HG03025 (cell line): ENCODE data around the gene KCNJ11.

Source experiments
- ATAC-seq: cut with Tn5 transposase; IDR thresholded peaks from one replicate; pipeline ENCODE4 v1.9.1; 2021; ENCODE audit warnings: mild to moderate bottlenecking, moderate library complexity; ENCODE audit not compliant: unreplicated experiment, low FRiP score

The KCNJ11 gene

GRCh38 chr11:17410606-17411379 lies 22.3 kb upstream of the KCNJ11 start:
- ATAC-seq, result no peak

DNA sequence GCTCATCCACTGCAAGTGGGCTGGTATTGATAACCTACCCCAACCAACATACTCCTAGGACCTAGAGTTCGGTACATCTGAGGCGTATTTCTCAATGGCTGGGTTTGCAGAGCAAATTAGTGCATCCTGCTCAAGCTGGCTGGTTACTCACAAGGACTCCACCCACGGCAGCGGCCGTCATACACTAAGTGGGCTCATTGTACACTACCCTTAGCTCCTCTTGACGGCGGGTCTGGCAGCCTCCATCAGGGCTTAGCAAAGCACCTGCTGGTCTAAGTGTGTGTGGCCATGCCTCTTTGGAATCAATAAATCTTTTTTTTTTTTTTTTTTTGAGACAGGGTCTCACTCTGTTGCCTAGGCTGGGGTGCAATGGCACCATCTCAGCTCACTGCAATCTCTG lies 20.2 kb upstream of the KCNJ11 start:
- ATAC-seq, result no peak

- ATAC-seq, result no peak
Measured at GRCh38 chr11:17408026-17408425, 19.6 kb upstream of the KCNJ11 start.

DNA sequence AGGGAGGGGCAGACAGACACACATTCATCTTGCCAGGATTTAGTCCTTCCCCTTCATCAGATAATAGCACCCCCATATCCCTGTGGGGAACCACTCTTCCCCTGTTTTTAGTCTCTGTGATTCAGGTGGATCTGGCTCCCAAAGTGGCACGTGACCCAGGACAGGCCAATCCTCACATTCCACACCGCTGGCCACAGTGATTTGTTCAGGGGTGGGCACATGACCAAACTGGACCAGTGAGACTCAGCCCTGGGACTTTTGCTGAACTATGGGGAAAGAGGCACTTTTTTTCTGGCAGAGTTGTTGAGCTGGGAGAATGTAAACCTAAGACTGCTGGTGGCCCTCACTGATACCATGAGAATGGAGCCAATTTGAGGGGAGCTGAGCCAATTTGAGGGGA lies 19.1 kb upstream of the KCNJ11 start:
- ATAC-seq, result no peak

- ATAC-seq, result no peak
Measured at GRCh38 chr11:17406818-17407149, 18.3 kb upstream of the KCNJ11 start.

- no peak for ATAC-seq
Measured at GRCh38 chr11:17406082-17406817, 17.8 kb upstream of the KCNJ11 start.

DNA sequence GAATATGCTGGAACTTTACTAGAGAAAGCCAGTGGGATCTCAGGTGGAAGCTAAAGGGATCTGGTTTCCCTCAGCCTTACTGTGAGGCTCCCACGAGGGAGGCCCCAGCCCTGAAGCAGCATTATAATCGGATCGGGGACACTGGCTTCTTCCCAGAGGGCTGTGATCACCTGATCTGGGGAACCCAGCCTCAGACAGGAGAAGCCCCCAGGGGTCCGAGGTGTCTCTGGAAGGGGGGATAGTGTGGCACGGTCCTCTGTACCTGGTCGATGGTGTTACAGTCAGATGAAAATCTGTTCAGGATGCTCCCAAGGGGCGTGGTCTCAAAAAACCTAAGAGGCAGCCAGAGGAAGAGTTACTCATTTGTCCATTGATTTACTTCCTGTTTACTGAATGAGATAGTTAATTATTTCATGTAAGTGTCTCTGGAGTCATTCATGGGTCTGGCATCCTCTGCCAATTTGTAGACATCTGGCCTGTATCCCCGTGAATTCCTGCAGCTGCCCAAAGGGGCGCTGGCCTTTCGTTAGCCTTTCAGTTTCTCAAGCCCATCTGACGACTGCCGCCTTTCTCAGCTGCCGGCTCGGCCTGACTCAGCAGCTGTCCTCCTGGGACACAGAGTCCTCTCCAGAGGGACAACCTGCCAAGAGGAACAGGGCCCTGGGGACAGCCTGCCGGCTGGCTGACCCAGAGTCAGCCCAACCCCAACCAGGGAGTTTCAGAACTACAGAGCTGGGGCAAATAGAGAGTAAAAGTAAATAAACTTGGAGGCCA lies 17.0 kb upstream of the KCNJ11 start:
- no peak for ATAC-seq

DNA sequence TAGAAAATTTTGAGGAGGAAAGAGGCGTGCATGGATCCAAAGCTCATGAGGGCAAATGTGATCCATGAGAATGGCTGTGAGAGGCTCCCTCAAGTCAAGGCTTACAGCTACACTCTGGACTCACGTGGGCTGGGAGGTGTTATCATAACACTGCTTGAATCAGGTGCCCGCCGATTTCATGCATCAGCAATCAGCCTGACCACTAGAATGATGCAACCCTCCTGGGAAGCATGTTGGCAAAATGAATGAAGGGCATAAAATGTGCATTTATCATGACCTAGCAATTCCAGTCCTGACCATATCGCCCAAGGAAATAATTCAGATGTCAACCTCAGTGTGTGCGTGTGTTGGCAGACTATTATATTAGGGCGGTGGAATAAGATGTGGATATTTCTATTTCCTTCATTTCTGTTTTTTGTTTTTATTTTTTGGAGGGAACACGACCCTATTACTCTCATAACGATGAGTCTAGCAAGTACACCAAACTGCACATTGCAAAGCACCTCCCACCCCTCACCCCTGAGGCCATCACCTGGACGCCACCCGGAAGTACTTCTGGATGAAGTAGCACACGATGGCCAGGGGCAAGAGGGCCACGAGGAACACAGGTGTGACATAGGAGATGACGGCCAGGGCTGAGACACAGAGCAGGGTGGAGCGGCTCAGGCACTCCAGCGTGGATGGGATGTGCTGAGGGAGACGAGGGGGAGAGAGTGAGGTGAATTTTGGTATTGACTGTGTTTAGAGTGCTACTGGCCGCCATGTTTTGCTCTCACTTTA lies 15.7 kb upstream of the KCNJ11 start:
- ATAC-seq, result no peak

DNA sequence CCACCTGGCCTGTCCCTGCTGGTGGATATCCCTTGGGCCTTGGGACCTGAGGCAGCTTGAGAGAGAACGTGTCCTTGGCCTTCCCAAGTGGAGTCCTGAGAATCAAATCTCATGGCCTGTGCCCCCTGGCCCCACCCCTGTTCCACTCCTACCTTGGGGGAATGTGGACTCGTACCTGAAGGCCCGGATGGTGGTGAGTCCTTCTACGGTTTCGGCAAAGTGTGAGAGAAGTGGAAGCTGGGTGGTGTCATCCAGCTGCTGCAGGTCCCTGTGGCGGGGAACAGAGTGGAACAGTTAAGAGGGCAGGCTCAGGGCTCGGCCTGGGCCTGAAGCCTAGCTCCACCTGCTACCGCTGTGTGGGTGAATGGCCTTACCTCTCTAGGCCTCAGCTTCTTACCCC lies 14.0 kb upstream of the KCNJ11 start:
- no peak for ATAC-seq

DNA sequence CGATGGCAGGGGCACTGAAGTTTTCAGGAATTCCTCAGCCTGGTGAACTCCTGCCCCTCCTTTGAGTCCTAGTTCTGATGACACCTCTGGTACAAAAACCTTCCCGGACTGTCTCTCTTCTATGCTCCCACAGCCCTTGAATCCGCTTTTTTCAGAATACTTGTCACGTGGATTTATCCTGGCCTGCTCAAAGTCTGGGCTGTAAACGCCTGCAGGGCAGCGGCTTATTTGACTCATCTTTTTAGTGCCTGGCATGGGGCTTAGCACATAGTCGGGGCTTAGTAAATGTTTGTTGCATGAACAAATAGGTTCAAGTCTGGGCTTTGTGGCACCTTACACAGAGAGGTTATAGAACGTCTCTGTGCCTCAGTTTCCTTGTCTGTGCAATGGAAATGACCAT lies 13.4 kb upstream of the KCNJ11 start:
- no peak for ATAC-seq

GRCh38 chr11:17401316-17401715 lies 12.9 kb upstream of the KCNJ11 start:
- no peak for ATAC-seq

GRCh38 chr11:17400048-17400775 lies 11.8 kb upstream of the KCNJ11 start:
- no peak for ATAC-seq

- ATAC-seq, result no peak
Measured at GRCh38 chr11:17399236-17399635, 10.8 kb upstream of the KCNJ11 start.

DNA sequence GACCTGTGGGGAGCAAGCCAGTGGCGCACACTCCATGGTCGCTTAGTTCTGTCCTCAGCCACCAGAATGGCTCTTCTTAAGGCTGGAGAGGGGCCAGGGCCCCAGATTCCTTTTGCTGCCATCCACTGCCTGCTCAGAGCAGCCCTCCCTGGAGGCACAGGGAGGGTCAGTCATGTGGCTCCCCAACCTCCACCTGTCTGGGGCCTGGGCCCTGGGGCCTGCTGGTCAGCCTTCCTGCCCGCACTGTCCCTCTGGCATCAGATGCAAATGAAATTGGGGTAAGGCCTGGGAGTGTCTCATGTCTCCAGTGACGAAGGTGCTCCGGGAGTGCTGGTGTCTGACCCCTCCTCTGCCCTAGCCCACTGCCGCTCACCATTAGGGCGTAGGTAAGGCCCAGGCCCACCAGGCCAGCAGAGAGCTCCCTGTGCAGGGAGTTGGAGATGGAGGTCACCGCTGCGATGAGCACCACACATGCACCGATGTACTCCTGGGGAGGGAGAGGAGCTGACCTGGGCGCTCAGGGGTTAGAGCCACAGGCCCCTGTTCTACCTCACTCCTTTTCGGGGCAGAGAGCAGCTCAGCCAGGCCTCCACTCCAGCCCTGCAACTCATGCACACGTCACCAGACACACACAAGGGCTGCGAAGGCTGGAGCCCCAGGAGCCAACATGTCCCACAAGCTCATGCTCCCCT lies 9.0 kb upstream of the KCNJ11 start:
- ATAC-seq, result no peak

- ATAC-seq, result no peak
Measured at GRCh38 chr11:17396598-17397310, 8.3 kb upstream of the KCNJ11 start.

DNA sequence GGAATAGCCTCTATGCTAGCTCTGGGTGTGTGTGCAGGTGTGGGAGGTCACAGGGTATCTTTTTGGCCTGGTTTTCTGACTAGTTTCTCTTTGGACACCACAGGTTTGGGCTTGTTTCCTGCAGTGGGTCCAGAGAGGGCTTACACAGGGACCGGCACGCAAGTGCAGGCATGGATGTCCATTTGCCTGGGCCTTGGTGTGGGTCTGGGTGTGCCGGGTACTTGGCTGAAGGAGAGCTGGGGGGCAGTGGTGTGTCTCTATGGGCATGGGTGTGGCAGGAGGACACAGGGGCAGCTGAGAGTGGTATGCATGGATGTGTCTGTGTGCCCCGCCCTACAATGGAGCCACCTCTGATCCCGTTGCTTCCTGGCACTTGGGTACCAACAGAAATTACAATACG lies 7.5 kb upstream of the KCNJ11 start:
- no peak for ATAC-seq

- no peak for ATAC-seq
Measured at GRCh38 chr11:17395554-17395961, 7.1 kb upstream of the KCNJ11 start.

DNA sequence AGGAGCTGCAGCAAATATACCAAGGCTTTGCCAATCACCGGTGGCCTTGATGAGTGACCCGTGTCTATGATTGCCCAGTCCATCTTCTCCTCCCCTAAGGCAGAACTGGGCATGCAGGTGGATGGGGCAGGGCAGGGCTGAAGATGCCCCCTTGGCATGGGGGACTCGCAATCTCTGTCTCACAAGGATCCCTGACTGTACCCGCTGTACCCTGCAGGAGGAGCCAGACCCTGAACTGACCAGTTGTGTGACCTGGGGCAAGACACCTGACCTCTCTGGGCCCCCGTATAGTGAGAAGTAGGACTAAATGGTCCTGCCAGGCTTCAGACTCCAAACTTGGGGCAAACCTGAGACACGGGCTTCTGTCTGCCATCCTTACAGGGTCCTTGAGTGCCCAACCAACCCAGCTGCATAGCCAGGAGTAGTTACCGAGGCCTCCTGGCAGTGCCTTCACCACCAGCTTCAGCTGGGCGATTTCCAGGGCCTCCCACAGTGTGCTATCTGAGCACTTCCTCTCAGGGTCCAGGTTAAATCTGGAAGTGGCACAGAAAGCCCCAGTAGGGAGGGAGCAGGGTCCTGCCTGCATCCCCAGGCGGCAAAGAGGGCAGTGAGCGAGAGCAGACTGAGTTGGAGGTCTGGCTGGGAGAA lies 6.4 kb upstream of the KCNJ11 start:
- ATAC-seq, result no peak
